ENCODE results near the gene DACH1.

The DACH1 gene

GRCh38 chr13:71867131-71867814 is at the start of gene DACH1:
DACH1 (minus strand) TSS chr13:71867204.
- peak; percentile 82 for ATAC-seq
- peak; percentile 65; the same call in 1 of the 2 replicates for TF ChIP-seq TSHZ2 (CRISPR knock-in tag; IDR thresholded peaks at IDR 0.05)
- TF ChIP-seq CSDC2 (CRISPR knock-in tag; IDR thresholded peaks at IDR 0.05) = no peak

DNA sequence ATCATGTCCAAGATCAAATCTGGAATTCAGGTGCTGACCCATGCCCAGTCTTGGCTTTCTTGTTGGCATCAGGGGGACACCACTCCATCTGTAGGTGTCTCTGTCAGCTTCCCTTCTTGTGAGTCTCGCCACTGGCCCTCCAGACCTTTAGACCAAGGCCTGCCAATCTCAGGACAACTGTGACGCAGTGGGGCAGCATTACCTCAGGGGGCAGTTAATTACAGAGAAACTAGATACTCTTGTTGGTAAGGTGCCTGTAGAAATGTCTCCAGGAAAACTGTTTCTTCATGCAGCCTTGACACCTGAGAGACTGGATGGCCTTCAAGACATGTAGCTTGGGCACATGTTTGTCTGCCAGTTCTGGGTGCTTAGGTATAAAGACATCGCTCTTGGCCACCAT is 46.7 kb upstream of the DACH1 start:
- ATAC-seq = no peak
- TF ChIP-seq ARNTL (CRISPR knock-in tag; IDR thresholded peaks at IDR 0.05; ENCODE audit: borderline replicate concordance, low read depth) (no peak), CSDC2 (CRISPR knock-in tag; IDR thresholded peaks at IDR 0.05) (no peak), TOX (CRISPR knock-in tag; IDR thresholded peaks at IDR 0.05; ENCODE audit: borderline replicate concordance) (no peak), BACH2 (CRISPR knock-in tag; IDR thresholded peaks at IDR 0.05; ENCODE audit: borderline replicate concordance) (no peak), POU6F1 (CRISPR knock-in tag; IDR thresholded peaks at IDR 0.05; ENCODE audit: borderline replicate concordance, low read depth) (no peak), ESRRG (CRISPR knock-in tag; IDR thresholded peaks at IDR 0.05) (no peak), ZFP30 (CRISPR knock-in tag; IDR thresholded peaks at IDR 0.05) (no peak), GLIS3 (CRISPR knock-in tag; IDR thresholded peaks at IDR 0.05) (no peak), TSHZ2 (CRISPR knock-in tag; IDR thresholded peaks at IDR 0.05) (no peak), TCF4 (CRISPR knock-in tag; IDR thresholded peaks at IDR 0.05; ENCODE audit: borderline replicate concordance) (no peak), ZC3H10 (CRISPR knock-in tag; IDR thresholded peaks at IDR 0.05) (no peak), ZNF565 (CRISPR knock-in tag; conservative IDR thresholded peaks at IDR 0.05; ENCODE audit: low read depth) (no peak), PPARA (CRISPR knock-in tag; IDR thresholded peaks at IDR 0.05; ENCODE audit: borderline replicate concordance) (no peak), ZNF70 (CRISPR knock-in tag; IDR thresholded peaks at IDR 0.05) (no peak), OSR1 (CRISPR knock-in tag; IDR thresholded peaks at IDR 0.05) (no peak), ZNF8 (CRISPR knock-in tag; IDR thresholded peaks at IDR 0.05) (no peak)
- TF ChIP-seq, protein P1, sequence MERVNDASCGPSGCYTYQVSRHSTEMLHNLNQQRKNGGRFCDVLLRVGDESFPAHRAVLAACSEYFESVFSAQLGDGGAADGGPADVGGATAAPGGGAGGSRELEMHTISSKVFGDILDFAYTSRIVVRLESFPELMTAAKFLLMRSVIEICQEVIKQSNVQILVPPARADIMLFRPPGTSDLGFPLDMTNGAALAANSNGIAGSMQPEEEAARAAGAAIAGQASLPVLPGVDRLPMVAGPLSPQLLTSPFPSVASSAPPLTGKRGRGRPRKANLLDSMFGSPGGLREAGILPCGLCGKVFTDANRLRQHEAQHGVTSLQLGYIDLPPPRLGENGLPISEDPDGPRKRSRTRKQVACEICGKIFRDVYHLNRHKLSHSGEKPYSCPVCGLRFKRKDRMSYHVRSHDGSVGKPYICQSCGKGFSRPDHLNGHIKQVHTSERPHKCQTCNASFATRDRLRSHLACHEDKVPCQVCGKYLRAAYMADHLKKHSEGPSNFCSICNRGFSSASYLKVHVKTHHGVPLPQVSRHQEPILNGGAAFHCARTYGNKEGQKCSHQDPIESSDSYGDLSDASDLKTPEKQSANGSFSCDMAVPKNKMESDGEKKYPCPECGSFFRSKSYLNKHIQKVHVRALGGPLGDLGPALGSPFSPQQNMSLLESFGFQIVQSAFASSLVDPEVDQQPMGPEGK (CRISPR knock-in tag; IDR thresholded peaks at IDR 0.05; ENCODE audit: borderline replicate concordance) = no peak
- TF ChIP-seq, protein P2, sequence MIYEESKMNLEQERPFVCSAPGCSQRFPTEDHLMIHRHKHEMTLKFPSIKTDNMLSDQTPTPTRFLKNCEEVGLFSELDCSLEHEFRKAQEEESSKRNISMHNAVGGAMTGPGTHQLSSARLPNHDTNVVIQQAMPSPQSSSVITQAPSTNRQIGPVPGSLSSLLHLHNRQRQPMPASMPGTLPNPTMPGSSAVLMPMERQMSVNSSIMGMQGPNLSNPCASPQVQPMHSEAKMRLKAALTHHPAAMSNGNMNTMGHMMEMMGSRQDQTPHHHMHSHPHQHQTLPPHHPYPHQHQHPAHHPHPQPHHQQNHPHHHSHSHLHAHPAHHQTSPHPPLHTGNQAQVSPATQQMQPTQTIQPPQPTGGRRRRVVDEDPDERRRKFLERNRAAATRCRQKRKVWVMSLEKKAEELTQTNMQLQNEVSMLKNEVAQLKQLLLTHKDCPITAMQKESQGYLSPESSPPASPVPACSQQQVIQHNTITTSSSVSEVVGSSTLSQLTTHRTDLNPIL (CRISPR knock-in tag; IDR thresholded peaks at IDR 0.05; ENCODE audit: low read depth) = no peak

- ATAC-seq = no peak
- TF ChIP-seq ZFP30 (CRISPR knock-in tag; IDR thresholded peaks at IDR 0.05) (no peak), TSHZ2 (CRISPR knock-in tag; IDR thresholded peaks at IDR 0.05) (no peak)
Observed at GRCh38 chr13:71912524-71912923, 45.5 kb upstream of the DACH1 start.

Measured in SK-N-SH treated with all-trans-retinoic acid at 6 μM for 48 hours (cell line).